HEK293 (cell line): ENCODE data around the gene AP3B1.

ENCODE experiments used
- CTCF ChIA-PET: fragments of 350-600 bp; formaldehyde crosslinking; extraction: SDS; loops from one replicate; lab custom pipeline; 2021; ENCODE audit warnings: antibody characterized with exemption; lab: Yijun Ruan, JAX
- POLR2A ChIA-PET: fragments of 300-600 bp; formaldehyde crosslinking; extraction: SDS; loops from one replicate; lab custom pipeline; 2020; ENCODE audit warnings: antibody characterized with exemption, inconsistent platforms; lab: Yijun Ruan, JAX
- H3K27ac ChIP-seq: fragments of 200-500 bp; sonication (Bioruptor generic); 2 replicates; pipeline ENCODE4 v1.5.1; 2014; ENCODE audit warnings: low read depth, low read length, control low read depth, inconsistent platforms; ENCODE audit errors: extremely low read depth
- H3K36me3 ChIP-seq, 2 experiments: fragments of 200-500 bp in 1 of 2; sonication (Bioruptor generic) in 1 of 2; 1 replicate in 1 of 2; 2 replicates in 1 of 2; pipeline ENCODE4 v1.5.1; 2014 to 2017; ENCODE audit warnings: inconsistent platforms in 2 of 2, low read length in 2 of 2; ENCODE audit not compliant: control insufficient read depth in 2 of 2, insufficient read depth in 1 of 2
- H3K4me1 ChIP-seq: fragments of 200-500 bp; sonication (Bioruptor generic); 2 replicates; pipeline ENCODE4 v1.5.1; 2014; ENCODE audit warnings: mild to moderate bottlenecking, low read length, inconsistent platforms; ENCODE audit not compliant: control insufficient read depth, insufficient read depth
- H3K4me3 ChIP-seq: 2 replicates; pipeline ENCODE4 v1.5.1; 2011; ENCODE audit warnings: low read depth, mild to moderate bottlenecking, control low read depth, low read length, moderate library complexity
- H3K9me3 ChIP-seq: fragments of 200-500 bp; sonication (Bioruptor generic); 2 replicates; pipeline ENCODE4 v1.5.1; 2014; ENCODE audit warnings: low read depth, low read length, inconsistent platforms; ENCODE audit not compliant: control insufficient read depth, insufficient read depth
- HOXA7 ChIP-seq: sonication (generic); formaldehyde crosslinking; IDR thresholded peaks from 2 replicates; pipeline ENCODE4 v1.8.1; 2022; ENCODE audit warnings: missing genetic modification reagents, borderline replicate concordance
- KLF16 ChIP-seq: fragments of 450-650 bp; formaldehyde crosslinking; IDR thresholded peaks from 2 replicates; pipeline ENCODE4 v1.5.1; 2017; ENCODE audit warnings: missing biosample characterization, missing genetic modification characterization
- ZBTB20 ChIP-seq: fragments of 450-650 bp; formaldehyde crosslinking; IDR thresholded peaks from 2 replicates; pipeline ENCODE4 v1.5.1; 2016; ENCODE audit warnings: missing biosample characterization, missing genetic modification characterization
- ZNF19 ChIP-seq: fragments of 450-650 bp; formaldehyde crosslinking; IDR thresholded peaks from 2 replicates; pipeline ENCODE4; 2016; ENCODE audit warnings: missing biosample characterization, missing genetic modification characterization, low read depth
- ZNF596 ChIP-seq: fragments of 450-650 bp; IDR thresholded peaks from 2 replicates; pipeline ENCODE4 v1.5.0; 2018; ENCODE audit warnings: missing biosample characterization, mild to moderate bottlenecking, missing genetic modification characterization, moderate library complexity
- TF ChIP-seq, protein P1 (sequence below): fragments of 450-650 bp; formaldehyde crosslinking; IDR thresholded peaks from 2 replicates; pipeline ENCODE4 v1.5.1; 2016; ENCODE audit warnings: missing biosample characterization, missing genetic modification characterization
- TF ChIP-seq, protein P2 (sequence below): fragments of 450-650 bp; formaldehyde crosslinking; IDR thresholded peaks from 2 replicates; pipeline ENCODE4 v1.5.1; 2016; ENCODE audit warnings: missing biosample characterization, missing genetic modification characterization
- TF ChIP-seq, protein P3 (sequence below): fragments of 450-650 bp; formaldehyde crosslinking; IDR thresholded peaks from 2 replicates; pipeline ENCODE4 v1.5.1; 2017; ENCODE audit warnings: missing biosample characterization, mild to moderate bottlenecking, missing genetic modification characterization, moderate library complexity
- TF ChIP-seq, protein P4 (sequence below): fragments of 450-650 bp; formaldehyde crosslinking; IDR thresholded peaks from 2 replicates; pipeline ENCODE4 v1.5.1; 2016; ENCODE audit warnings: missing biosample characterization, missing genetic modification characterization, low read depth
- TF ChIP-seq, protein P5 (sequence below): fragments of 450-650 bp; formaldehyde crosslinking; optimal IDR thresholded peaks from 2 replicates; pipeline ENCODE3; 2016; ENCODE audit warnings: missing biosample characterization, mild to moderate bottlenecking, missing genetic modification characterization

AP3B1 gene

DNA sequence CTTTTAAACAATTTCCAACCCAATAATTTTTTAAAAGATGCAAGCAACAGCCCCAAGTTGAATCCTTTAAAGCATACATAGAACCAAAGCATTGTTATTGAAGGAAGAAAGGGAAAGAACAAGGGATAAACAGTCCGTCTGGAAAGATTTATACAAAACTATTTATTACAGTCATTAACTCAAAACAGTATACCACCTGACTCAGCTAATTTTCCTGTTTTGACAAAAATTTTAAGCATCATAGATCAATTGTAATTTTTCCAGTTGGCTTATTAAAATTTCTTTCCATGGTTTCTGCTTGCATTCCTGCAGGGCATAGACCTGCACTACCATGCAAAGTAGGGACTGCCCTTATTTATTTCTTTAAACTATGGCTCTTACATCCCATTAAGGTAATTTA, 29.9 kb downstream of the AP3B1 start (continued):
- TF ChIP-seq ZBTB20 (tag by site-specific recombination) (no peak), HOXA7 (CRISPR knock-in tag) (no peak)
- TF ChIP-seq, all 188 proteins: peak for 0

DNA sequence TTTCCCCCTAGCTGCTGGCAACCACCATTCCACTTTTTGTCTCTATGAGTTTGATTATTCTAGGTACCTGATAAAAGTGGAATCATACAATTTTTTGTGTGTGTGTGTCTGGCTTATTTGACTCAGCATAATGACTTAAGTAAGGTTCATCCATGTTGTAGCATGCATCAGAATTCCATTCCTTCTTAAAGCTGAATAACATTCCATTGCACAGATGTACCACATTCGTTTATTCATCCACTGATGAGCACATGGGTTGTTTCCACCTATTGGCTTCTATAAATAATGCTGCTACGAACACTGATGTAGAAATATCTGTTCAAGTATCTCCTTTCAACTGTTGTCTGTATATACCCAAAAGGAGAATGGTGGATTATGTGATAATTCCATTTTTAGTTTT, 33.7 kb downstream of the AP3B1 start:
- CTCF ChIA-PET = interaction anchor here (0.7 kb wide), 1 partner anchor 34 kb away, joined by 4 read pairs; no protein-coding TSS in a partner anchor
- no peak overlapping the region for H3K4me3 ChIP-seq
- TF ChIP-seq ZNF596 = no peak
- TF ChIP-seq, protein P1, sequence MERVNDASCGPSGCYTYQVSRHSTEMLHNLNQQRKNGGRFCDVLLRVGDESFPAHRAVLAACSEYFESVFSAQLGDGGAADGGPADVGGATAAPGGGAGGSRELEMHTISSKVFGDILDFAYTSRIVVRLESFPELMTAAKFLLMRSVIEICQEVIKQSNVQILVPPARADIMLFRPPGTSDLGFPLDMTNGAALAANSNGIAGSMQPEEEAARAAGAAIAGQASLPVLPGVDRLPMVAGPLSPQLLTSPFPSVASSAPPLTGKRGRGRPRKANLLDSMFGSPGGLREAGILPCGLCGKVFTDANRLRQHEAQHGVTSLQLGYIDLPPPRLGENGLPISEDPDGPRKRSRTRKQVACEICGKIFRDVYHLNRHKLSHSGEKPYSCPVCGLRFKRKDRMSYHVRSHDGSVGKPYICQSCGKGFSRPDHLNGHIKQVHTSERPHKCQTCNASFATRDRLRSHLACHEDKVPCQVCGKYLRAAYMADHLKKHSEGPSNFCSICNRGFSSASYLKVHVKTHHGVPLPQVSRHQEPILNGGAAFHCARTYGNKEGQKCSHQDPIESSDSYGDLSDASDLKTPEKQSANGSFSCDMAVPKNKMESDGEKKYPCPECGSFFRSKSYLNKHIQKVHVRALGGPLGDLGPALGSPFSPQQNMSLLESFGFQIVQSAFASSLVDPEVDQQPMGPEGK (tag by site-specific recombination) = no peak
- H3K9me3 ChIP-seq = no peaks in the 10 kb centered on the region
- H3K4me1 ChIP-seq = no peaks in the 10 kb centered on the region
- H3K27ac ChIP-seq = no peak overlapping the region
- POLR2A ChIA-PET = no interaction called here
- H3K36me3 ChIP-seq = peaks cover 13 to 17% of the 10 kb centered on the region in 2 experiments

DNA sequence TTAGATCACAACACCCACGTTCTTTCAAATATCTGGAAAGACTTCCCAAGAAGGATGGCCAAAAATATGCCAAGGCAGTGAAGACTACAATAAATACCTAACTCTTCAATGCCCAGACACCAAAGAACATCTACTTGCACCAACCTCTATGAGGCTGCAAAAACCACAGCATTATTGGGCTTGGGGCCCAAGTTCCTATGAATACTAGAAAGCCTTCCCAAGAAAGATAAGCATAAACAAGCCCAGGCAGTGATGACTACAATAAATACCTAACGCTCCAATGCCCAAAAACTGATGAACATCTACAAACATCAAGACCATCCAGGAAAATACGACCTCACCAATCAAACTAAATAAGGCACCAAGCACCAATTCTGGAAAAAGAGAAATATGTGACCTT, 41.3 kb downstream of the AP3B1 start:
- peaks cover 0 to 3% of the 10 kb centered on the region in 2 experiments; a peak in 1 of 3 replicates for H3K36me3 ChIP-seq
- H3K4me3 ChIP-seq = no peak overlapping the region
- POLR2A ChIA-PET = interaction anchor here (1.1 kb wide), 1 partner anchor 11 kb away, joined by 3 read pairs; no protein-coding TSS in a partner anchor
- TF ChIP-seq, protein P2, sequence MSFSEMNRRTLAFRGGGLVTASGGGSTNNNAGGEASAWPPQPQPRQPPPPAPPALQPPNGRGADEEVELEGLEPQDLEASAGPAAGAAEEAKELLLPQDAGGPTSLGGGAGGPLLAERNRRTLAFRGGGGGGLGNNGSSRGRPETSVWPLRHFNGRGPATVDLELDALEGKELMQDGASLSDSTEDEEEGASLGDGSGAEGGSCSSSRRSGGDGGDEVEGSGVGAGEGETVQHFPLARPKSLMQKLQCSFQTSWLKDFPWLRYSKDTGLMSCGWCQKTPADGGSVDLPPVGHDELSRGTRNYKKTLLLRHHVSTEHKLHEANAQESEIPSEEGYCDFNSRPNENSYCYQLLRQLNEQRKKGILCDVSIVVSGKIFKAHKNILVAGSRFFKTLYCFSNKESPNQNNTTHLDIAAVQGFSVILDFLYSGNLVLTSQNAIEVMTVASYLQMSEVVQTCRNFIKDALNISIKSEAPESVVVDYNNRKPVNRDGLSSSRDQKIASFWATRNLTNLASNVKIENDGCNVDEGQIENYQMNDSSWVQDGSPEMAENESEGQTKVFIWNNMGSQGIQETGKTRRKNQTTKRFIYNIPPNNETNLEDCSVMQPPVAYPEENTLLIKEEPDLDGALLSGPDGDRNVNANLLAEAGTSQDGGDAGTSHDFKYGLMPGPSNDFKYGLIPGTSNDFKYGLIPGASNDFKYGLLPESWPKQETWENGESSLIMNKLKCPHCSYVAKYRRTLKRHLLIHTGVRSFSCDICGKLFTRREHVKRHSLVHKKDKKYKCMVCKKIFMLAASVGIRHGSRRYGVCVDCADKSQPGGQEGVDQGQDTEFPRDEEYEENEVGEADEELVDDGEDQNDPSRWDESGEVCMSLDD (tag by site-specific recombination) = no peak
- TF ChIP-seq KLF16 (tag by site-specific recombination) (no peak), ZNF19 (no peak), ZBTB20 (tag by site-specific recombination) (no peak)
- TF ChIP-seq, protein P3, sequence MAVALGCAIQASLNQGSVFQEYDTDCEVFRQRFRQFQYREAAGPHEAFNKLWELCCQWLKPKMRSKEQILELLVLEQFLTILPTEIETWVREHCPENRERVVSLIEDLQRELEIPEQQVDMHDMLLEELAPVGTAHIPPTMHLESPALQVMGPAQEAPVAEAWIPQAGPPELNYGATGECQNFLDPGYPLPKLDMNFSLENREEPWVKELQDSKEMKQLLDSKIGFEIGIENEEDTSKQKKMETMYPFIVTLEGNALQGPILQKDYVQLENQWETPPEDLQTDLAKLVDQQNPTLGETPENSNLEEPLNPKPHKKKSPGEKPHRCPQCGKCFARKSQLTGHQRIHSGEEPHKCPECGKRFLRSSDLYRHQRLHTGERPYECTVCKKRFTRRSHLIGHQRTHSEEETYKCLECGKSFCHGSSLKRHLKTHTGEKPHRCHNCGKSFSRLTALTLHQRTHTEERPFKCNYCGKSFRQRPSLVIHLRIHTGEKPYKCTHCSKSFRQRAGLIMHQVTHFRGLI (tag by site-specific recombination) = no peak
- TF ChIP-seq, protein P4, sequence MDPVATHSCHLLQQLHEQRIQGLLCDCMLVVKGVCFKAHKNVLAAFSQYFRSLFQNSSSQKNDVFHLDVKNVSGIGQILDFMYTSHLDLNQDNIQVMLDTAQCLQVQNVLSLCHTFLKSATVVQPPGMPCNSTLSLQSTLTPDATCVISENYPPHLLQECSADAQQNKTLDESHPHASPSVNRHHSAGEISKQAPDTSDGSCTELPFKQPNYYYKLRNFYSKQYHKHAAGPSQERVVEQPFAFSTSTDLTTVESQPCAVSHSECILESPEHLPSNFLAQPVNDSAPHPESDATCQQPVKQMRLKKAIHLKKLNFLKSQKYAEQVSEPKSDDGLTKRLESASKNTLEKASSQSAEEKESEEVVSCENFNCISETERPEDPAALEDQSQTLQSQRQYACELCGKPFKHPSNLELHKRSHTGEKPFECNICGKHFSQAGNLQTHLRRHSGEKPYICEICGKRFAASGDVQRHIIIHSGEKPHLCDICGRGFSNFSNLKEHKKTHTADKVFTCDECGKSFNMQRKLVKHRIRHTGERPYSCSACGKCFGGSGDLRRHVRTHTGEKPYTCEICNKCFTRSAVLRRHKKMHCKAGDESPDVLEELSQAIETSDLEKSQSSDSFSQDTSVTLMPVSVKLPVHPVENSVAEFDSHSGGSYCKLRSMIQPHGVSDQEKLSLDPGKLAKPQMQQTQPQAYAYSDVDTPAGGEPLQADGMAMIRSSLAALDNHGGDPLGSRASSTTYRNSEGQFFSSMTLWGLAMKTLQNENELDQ (tag by site-specific recombination) = no peak
- TF ChIP-seq, protein P5, sequence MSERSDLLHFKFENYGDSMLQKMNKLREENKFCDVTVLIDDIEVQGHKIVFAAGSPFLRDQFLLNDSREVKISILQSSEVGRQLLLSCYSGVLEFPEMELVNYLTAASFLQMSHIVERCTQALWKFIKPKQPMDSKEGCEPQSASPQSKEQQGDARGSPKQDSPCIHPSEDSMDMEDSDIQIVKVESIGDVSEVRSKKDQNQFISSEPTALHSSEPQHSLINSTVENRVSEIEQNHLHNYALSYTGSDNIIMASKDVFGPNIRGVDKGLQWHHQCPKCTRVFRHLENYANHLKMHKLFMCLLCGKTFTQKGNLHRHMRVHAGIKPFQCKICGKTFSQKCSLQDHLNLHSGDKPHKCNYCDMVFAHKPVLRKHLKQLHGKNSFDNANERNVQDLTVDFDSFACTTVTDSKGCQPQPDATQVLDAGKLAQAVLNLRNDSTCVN (tag by site-specific recombination) = no peak
- no peaks in the 10 kb centered on the region for H3K9me3 ChIP-seq
- H3K27ac ChIP-seq = no peak overlapping the region
- H3K4me1 ChIP-seq = no peaks in the 10 kb centered on the region
- CTCF ChIA-PET = interaction anchor here (1.1 kb wide), 1 partner anchor 14 kb away, joined by 4 read pairs; no protein-coding TSS in a partner anchor
